H1 (cell line): ENCODE data around the gene TNC. TPM values are rescaled to one million over a fixed set of nuclear protein-coding genes. Genes with fewer than 3 reads are reported as not detected.

Source experiments
- CTCF ChIA-PET: fragments of 300-600 bp; sonication (Branson Sonifier 250); formaldehyde crosslinking; loops from one replicate; lab custom pipeline; 2021; ENCODE audit not compliant: partially characterized antibody; lab: Charles Lee
- POLR2A ChIA-PET: fragments of 300-600 bp; sonication (Branson Sonifier 250); formaldehyde crosslinking; loops from one replicate; lab custom pipeline; 2021; ENCODE audit warnings: inconsistent platforms; ENCODE audit not compliant: partially characterized antibody; lab: Charles Lee
- DNase-seq, 2 experiments: peaks; one replicate each; pipeline versions ENCODE4 v3.0.0 to v3.0.0-alpha.2; 2010 to 2022; ENCODE audit warnings: low spot score in 2 of 2, low read depth in 1 of 2, mixed read lengths in 1 of 2
- FAIRE-seq: peaks from 2 replicates; lab custom pipeline; 2011; peaks lifted over from hg19 to GRCh38; lab: Jason Lieb, UNC
- H2AFZ ChIP-seq: 2 replicates; pipeline ENCODE4 v1.8.1; 2012; ENCODE audit warnings: low read length, inconsistent platforms
- H2AK5ac ChIP-seq: 2 replicates; pipeline ENCODE4 v1.6.1; 2013; ENCODE audit warnings: low read depth, low read length
- H2BK120ac ChIP-seq: replicated peaks from 2 replicates; pipeline ENCODE3; 2013; ENCODE audit warnings: low read depth, low read length, inconsistent platforms
- H2BK12ac ChIP-seq: 2 replicates; pipeline ENCODE4 v1.6.1; 2013; ENCODE audit warnings: low read depth, low read length
- H2BK15ac ChIP-seq: 2 replicates; pipeline ENCODE4 v1.6.1; 2013; ENCODE audit warnings: low read length
- H2BK20ac ChIP-seq: 2 replicates; pipeline ENCODE4 v1.6.1; 2013; ENCODE audit warnings: low read length
- H2BK5ac ChIP-seq: 2 replicates; pipeline ENCODE4 v1.6.1; 2013; ENCODE audit warnings: low read depth, low read length
- H3K14ac ChIP-seq: 2 replicates; pipeline ENCODE4 v1.6.1; 2013; ENCODE audit warnings: inconsistent platforms; ENCODE audit not compliant: insufficient read length
- H3K18ac ChIP-seq: 2 replicates; pipeline ENCODE4 v1.6.1; 2013; ENCODE audit warnings: low read length; ENCODE audit errors: extremely low read depth
- H3K23ac ChIP-seq: 2 replicates; pipeline ENCODE4 v1.6.1; 2013; ENCODE audit warnings: inconsistent platforms; ENCODE audit not compliant: insufficient read length
- H3K23me2 ChIP-seq: 2 replicates; pipeline ENCODE4 v1.6.1; 2013; ENCODE audit warnings: low read depth, low read length
- H3K27ac ChIP-seq: 2 replicates; pipeline ENCODE4 v1.6.1; 2011; ENCODE audit warnings: low read depth, low read length, inconsistent platforms
- H3K27me3 ChIP-seq, 4 experiments: replicated peaks in 1 of 4; 1 replicate in 1 of 4; 2 replicates in 3 of 4; pipeline versions ENCODE4 v1.6.1 to v1.8.1; 2011 to 2013; ENCODE audit warnings: low read length in 3 of 4, mild to moderate bottlenecking in 3 of 4, inconsistent platforms in 2 of 4, mixed read lengths in 2 of 4, moderate library complexity in 1 of 4; ENCODE audit not compliant: control insufficient read depth in 3 of 4, insufficient read depth in 3 of 4; ENCODE audit errors: extremely low read depth in 1 of 4
- H3K36me3 ChIP-seq, 4 experiments: 2 replicates each; pipeline versions ENCODE4 v1.6.1 to v1.8.1; 2011 to 2013; ENCODE audit warnings: mild to moderate bottlenecking in 4 of 4, low read length in 3 of 4, moderate library complexity in 2 of 4, control low read depth in 1 of 4, inconsistent platforms in 1 of 4; ENCODE audit not compliant: insufficient read depth in 4 of 4, control insufficient read depth in 2 of 4
- H3K4ac ChIP-seq: replicated peaks from 2 replicates; pipeline ENCODE3; 2013; ENCODE audit warnings: low read length, low read depth, mixed read lengths, inconsistent platforms; ENCODE audit not compliant: insufficient read length
- H3K4me1 ChIP-seq, 4 experiments: replicated peaks in 1 of 4; 1 replicate in 1 of 4; 2 replicates in 3 of 4; pipeline versions ENCODE4 v1.6.1 to v1.8.1; 2011 to 2013; ENCODE audit warnings: low read length in 3 of 4, inconsistent platforms in 2 of 4, mixed read lengths in 1 of 4; ENCODE audit not compliant: insufficient read depth in 4 of 4, control insufficient read depth in 3 of 4
- H3K4me2 ChIP-seq, 2 experiments: 2 replicates each; pipeline versions ENCODE4 v1.6.1 to v1.8.1; 2011 to 2013; ENCODE audit warnings: low read depth in 2 of 2, low read length in 2 of 2, control low read depth in 1 of 2, inconsistent platforms in 1 of 2, mild to moderate bottlenecking in 1 of 2; ENCODE audit not compliant: insufficient read depth in 1 of 2
- H3K4me3 ChIP-seq, 4 experiments: fragments of 200-600, 300-600 bp in 1 of 4; sonication (generic), shearing (Covaris generic), sonication (Bioruptor Twin) in 1 of 4; 2 replicates each; pipeline versions ENCODE4 v1.5.1 to v1.8.1; 2011 to 2016; ENCODE audit warnings: low read length in 4 of 4, low read depth in 3 of 4, control low read depth in 2 of 4, inconsistent platforms in 2 of 4, mild to moderate bottlenecking in 2 of 4, mixed read lengths in 1 of 4, moderate library complexity in 1 of 4; ENCODE audit not compliant: insufficient read depth in 2 of 4; ENCODE audit errors: extremely low read depth in 1 of 4
- H3K56ac ChIP-seq: replicated peaks from 2 replicates; pipeline ENCODE3; 2013; ENCODE audit warnings: low read depth, mild to moderate bottlenecking, mixed read lengths, low read length, inconsistent platforms; ENCODE audit not compliant: insufficient read length
- H3K79me1 ChIP-seq: 2 replicates; pipeline ENCODE4 v1.6.1; 2013; ENCODE audit warnings: low read depth, low read length, control low read depth
- H3K79me2 ChIP-seq, 2 experiments: 2 replicates each; pipeline versions ENCODE4 v1.6.1 to v1.8.1; 2012 to 2013; ENCODE audit warnings: low read length in 2 of 2, mild to moderate bottlenecking in 2 of 2, inconsistent platforms in 1 of 2; ENCODE audit not compliant: insufficient read depth in 2 of 2, control insufficient read depth in 1 of 2
- H3K9ac ChIP-seq, 4 experiments: replicated peaks in 1 of 4; 1 replicate in 1 of 4; 2 replicates in 3 of 4; pipeline versions ENCODE4 v1.6.1 to v1.8.1; 2011 to 2013; ENCODE audit warnings: low read depth in 3 of 4, low read length in 3 of 4, control low read depth in 2 of 4, mild to moderate bottlenecking in 2 of 4, moderate library complexity in 2 of 4, inconsistent platforms in 1 of 4; ENCODE audit errors: extremely low read depth in 1 of 4
- H3K9me3 ChIP-seq, 2 experiments: 2 replicates each; pipeline versions ENCODE4 v1.6.1 to v1.8.1; 2012 to 2013; ENCODE audit warnings: mild to moderate bottlenecking in 2 of 2, moderate library complexity in 2 of 2, control low read depth in 1 of 2, inconsistent platforms in 1 of 2, low read depth in 1 of 2, low read length in 1 of 2, mixed read lengths in 1 of 2; ENCODE audit not compliant: insufficient read depth in 2 of 2
- H4K20me1 ChIP-seq, 2 experiments: replicated peaks in 1 of 2; 2 replicates each; pipeline versions ENCODE3 to v1.8.1; 2011 to 2013; ENCODE audit warnings: inconsistent platforms in 2 of 2, low read length in 2 of 2, mild to moderate bottlenecking in 1 of 2; ENCODE audit not compliant: insufficient read depth in 2 of 2, control insufficient read depth in 1 of 2
- H4K5ac ChIP-seq: 2 replicates; pipeline ENCODE4 v1.6.1; 2013; ENCODE audit warnings: low read length, low read depth, mixed read lengths, inconsistent platforms; ENCODE audit not compliant: insufficient read length
- H4K8ac ChIP-seq: 2 replicates; pipeline ENCODE4 v1.8.0; 2013; ENCODE audit warnings: mild to moderate bottlenecking, moderate library complexity, low read length, inconsistent platforms; ENCODE audit not compliant: insufficient read depth; ENCODE audit errors: extremely low read depth
- H4K91ac ChIP-seq: replicated peaks from 2 replicates; pipeline ENCODE3; 2013; ENCODE audit warnings: low read length, mixed read lengths, inconsistent platforms; ENCODE audit not compliant: insufficient read length
- BRCA1 ChIP-seq: IDR thresholded peaks from 2 replicates; pipeline ENCODE4 v1.6.1; 2012; ENCODE audit warnings: low read depth, low read length, improper control_type of control experiment
- HDAC6 ChIP-seq: IDR thresholded peaks from one replicate; pipeline ENCODE4 v1.7.1; 2012; ENCODE audit warnings: low read depth, mild to moderate bottlenecking, inconsistent platforms, low read length, moderate library complexity
- KDM1A ChIP-seq: fragments of 200-600, 300-600 bp; sonication (generic); IDR thresholded peaks from 2 replicates; pipeline ENCODE4 v1.7.1; 2016; ENCODE audit warnings: mild to moderate bottlenecking, low read length, borderline replicate concordance
- POLR2A ChIP-seq, 2 experiments: IDR thresholded peaks; 1 replicate in 1 of 2; 2 replicates in 1 of 2; pipeline ENCODE4 v1.6.1; 2011; ENCODE audit warnings: low read depth in 2 of 2, low read length in 2 of 2, mild to moderate bottlenecking in 2 of 2; ENCODE audit errors: control extremely low read depth in 1 of 2
- POU5F1 ChIP-seq: IDR thresholded peaks from 2 replicates; pipeline ENCODE4 v1.6.1; 2011; ENCODE audit warnings: low read depth, mild to moderate bottlenecking, low read length, moderate library complexity
- RBBP5 ChIP-seq: IDR thresholded peaks from 2 replicates; pipeline ENCODE4 v1.7.1; 2012; ENCODE audit warnings: low read depth, mild to moderate bottlenecking, inconsistent platforms, low read length, moderate library complexity, borderline replicate concordance
- RXRA ChIP-seq: IDR thresholded peaks from 2 replicates; pipeline ENCODE4 v1.6.1; 2011; ENCODE audit warnings: low read depth, mild to moderate bottlenecking, low read length, moderate library complexity; ENCODE audit not compliant: insufficient read depth
- YY1 ChIP-seq: IDR thresholded peaks from 2 replicates; pipeline ENCODE4 v1.6.1; 2011; ENCODE audit warnings: low read depth, mild to moderate bottlenecking, low read length
- WGBS, 2 experiments: shearing (Covaris generic) in 1 of 2; methylation state at CpG; one replicate each; pipeline versions ENCODE4 v1.1.6 to v1.1.7; 2013 to 2015; ENCODE audit warnings: low lambda C conversion rate in 2 of 2, mixed read lengths in 2 of 2, inconsistent platforms in 1 of 2, low coverage in 1 of 2, missing lambda C conversion rate in 1 of 2; ENCODE audit not compliant: insufficient replicate concordance in 2 of 2, insufficient coverage in 1 of 2, insufficient read length in 1 of 2; ENCODE audit errors: extremely low coverage in 1 of 2, missing lambda C conversion rate in 1 of 2; 5-methylcytosine and 5-hydroxymethylcytosine counted together
- polyA plus RNA-seq, 7 experiments: library from polyadenylated mRNA; depleted of rRNA in 3 of 7; stranded (reverse) in 5 of 7; unstranded in 2 of 7; fragments of >200 nt in 5 of 7; fragments of 200-250 nt in 2 of 7; gene quantifications; 1 replicate in 5 of 7; 2 replicates in 1 of 7; 4 replicates in 1 of 7; pipeline versions ENCODE4 v1.2.1 to v1.2.3, GENCODE V29; 2011 to 2013; ENCODE audit warnings: missing spikeins in 2 of 7, mixed read lengths in 2 of 7
- total RNA-seq: library from RNA; stranded (reverse); fragmentation: NEBNext Ultra II Directional; extraction: Animal tissue kit (Norgen Biotek cat#: 25700); gene quantifications from 2 replicates; pipeline ENCODE4 v1.2.1, GENCODE V29; 2021
- TF ChIP-seq, protein P1 (sequence below): IDR thresholded peaks from 2 replicates; pipeline ENCODE4 v1.6.1; 2011; ENCODE audit warnings: low read length, improper control_type of control experiment
- TF ChIP-seq, protein P2 (sequence below), 3 experiments: IDR thresholded peaks; 1 replicate in 2 of 3; 2 replicates in 1 of 3; pipeline versions ENCODE4 v1.5.1 to v1.6.1; 2011; ENCODE audit warnings: low read length in 3 of 3, mild to moderate bottlenecking in 3 of 3, inconsistent platforms in 2 of 3, low read depth in 1 of 3, moderate library complexity in 1 of 3; ENCODE audit not compliant: insufficient read depth in 1 of 3; ENCODE audit errors: control extremely low read depth in 1 of 3

Gene TNC
- total and polyA plus RNA-seq, 2 of the 8 experiments (the other 6 are each of a cell fraction or from before 2014, with no cell fraction given), result 6.2 to 11.4 TPM

- H2BK12ac ChIP-seq, result no peak overlapping the region
- H3K36me3 ChIP-seq, result no peaks in the 10 kb centered on the region
- no peak overlapping the region for H3K23ac ChIP-seq
- H3K4me3 ChIP-seq, result no peak overlapping the region
- DNase-seq, result no peak
- no peak overlapping the region for H4K8ac ChIP-seq
- H3K79me1 ChIP-seq, result no peaks in the 10 kb centered on the region
- 82% methylated on average over 6 of the region's 6 CpGs; no CpG with 5 or more reads in 1 of the 2 experiments for WGBS, 2 experiments
- H3K4me1 ChIP-seq, result no peaks in the 10 kb centered on the region; a peak in 1 of 7 replicates
- no peaks in the 10 kb centered on the region for H3K79me2 ChIP-seq
- no peak overlapping the region for H3K4ac ChIP-seq
- H2AK5ac ChIP-seq, result no peak overlapping the region
- FAIRE-seq, result no peak
- no peak overlapping the region for H2AFZ ChIP-seq
- no peaks in the 10 kb centered on the region for H3K27me3 ChIP-seq
- H3K23me2 ChIP-seq, result no peaks in the 10 kb centered on the region
- no peak overlapping the region for H3K56ac ChIP-seq
- H3K18ac ChIP-seq, result no peak overlapping the region
- no peaks in the 10 kb centered on the region for H3K9me3 ChIP-seq
- H2BK120ac ChIP-seq, result no peak overlapping the region
- no peak overlapping the region for H4K91ac ChIP-seq
- no peak overlapping the region for H3K14ac ChIP-seq
- ChIA-PET CTCF (interaction anchor here (0.6 to 2.0 kb wide), 5 partner anchors 7 to 283 kb away, joined by 3 to 4 read pairs (median 3); no protein-coding TSS in a partner anchor), POLR2A (interaction anchor here (0.6 kb wide), 1 partner anchor 784 kb away, joined by 3 read pairs; no protein-coding TSS in a partner anchor)
- H4K20me1 ChIP-seq, result no peaks in the 10 kb centered on the region
- no peak overlapping the region for H3K9ac ChIP-seq
- H4K5ac ChIP-seq, result no peak overlapping the region
- H2BK15ac ChIP-seq, result no peak overlapping the region
- no peak overlapping the region for H2BK20ac ChIP-seq
- H3K27ac ChIP-seq, result no peak overlapping the region
- no peak overlapping the region for H2BK5ac ChIP-seq
- no peak overlapping the region for H3K4me2 ChIP-seq
- TF ChIP-seq POLR2A (IDR thresholded peaks at IDR 0.05; ENCODE audit: control extremely low read depth in 1 of 2, low read depth in 2 of 2, low read length in 2 of 2), result no peak
- no peak for TF ChIP-seq RBBP5
- TF ChIP-seq RXRA, result no peak
- no peak for TF ChIP-seq BRCA1
- TF ChIP-seq HDAC6, result no peak
- TF ChIP-seq, protein P1, sequence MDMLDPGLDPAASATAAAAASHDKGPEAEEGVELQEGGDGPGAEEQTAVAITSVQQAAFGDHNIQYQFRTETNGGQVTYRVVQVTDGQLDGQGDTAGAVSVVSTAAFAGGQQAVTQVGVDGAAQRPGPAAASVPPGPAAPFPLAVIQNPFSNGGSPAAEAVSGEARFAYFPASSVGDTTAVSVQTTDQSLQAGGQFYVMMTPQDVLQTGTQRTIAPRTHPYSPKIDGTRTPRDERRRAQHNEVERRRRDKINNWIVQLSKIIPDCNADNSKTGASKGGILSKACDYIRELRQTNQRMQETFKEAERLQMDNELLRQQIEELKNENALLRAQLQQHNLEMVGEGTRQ, result no peak
- no peak for TF ChIP-seq YY1
- TF ChIP-seq POU5F1, result no peak
- TF ChIP-seq KDM1A, result no peak
- TF ChIP-seq, protein P2, sequence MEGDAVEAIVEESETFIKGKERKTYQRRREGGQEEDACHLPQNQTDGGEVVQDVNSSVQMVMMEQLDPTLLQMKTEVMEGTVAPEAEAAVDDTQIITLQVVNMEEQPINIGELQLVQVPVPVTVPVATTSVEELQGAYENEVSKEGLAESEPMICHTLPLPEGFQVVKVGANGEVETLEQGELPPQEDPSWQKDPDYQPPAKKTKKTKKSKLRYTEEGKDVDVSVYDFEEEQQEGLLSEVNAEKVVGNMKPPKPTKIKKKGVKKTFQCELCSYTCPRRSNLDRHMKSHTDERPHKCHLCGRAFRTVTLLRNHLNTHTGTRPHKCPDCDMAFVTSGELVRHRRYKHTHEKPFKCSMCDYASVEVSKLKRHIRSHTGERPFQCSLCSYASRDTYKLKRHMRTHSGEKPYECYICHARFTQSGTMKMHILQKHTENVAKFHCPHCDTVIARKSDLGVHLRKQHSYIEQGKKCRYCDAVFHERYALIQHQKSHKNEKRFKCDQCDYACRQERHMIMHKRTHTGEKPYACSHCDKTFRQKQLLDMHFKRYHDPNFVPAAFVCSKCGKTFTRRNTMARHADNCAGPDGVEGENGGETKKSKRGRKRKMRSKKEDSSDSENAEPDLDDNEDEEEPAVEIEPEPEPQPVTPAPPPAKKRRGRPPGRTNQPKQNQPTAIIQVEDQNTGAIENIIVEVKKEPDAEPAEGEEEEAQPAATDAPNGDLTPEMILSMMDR (IDR thresholded peaks at IDR 0.05; ENCODE audit: control extremely low read depth in 1 of 3, insufficient read depth in 1 of 3, low read depth in 1 of 3, low read length in 3 of 3), result no peak
Observed at GRCh38 chr9:115022760-115023434, 95.1 kb downstream of the TNC start.
